HCT116 (cell line): Measurements from ENCODE around the gene AEBP2. TPM values are rescaled to one million over a fixed set of nuclear protein-coding genes. Genes with fewer than 3 reads are reported as not detected.

Experiments used
- ATAC-seq: fragments of 200-7000 bp; cut with Tn5 transposase; 2 replicates; pipeline ENCODE4 v1.9.1; 2020; ENCODE audit warnings: mild to moderate bottlenecking, moderate library complexity
- BruUV-seq: library from RNA; stranded (reverse); fragments of 400-500 nt; replicated peaks from 2 replicates; lab custom pipeline; 2021; lab: Mats Ljungman, UMichigan
- CTCF ChIA-PET: fragments of 300-600 bp; sonication (Branson Sonifier 250); formaldehyde crosslinking; loops from one replicate; lab custom pipeline; 2021; ENCODE audit warnings: antibody characterized with exemption; lab: Charles Lee
- POLR2A ChIA-PET: fragments of 300-600, 350-600 bp; sonication (Branson Sonifier 250); formaldehyde crosslinking; loops from one replicate; lab custom pipeline; 2021; ENCODE audit warnings: antibody characterized with exemption; lab: Charles Lee
- RAD21 ChIA-PET, 2 experiments: fragments of 300-600 bp; sonication (Branson Sonifier 250); formaldehyde crosslinking; loops; one replicate each; lab custom pipeline; 2023; ENCODE audit warnings: low total read pairs in 2 of 2; ENCODE audit not compliant: uncharacterized antibody in 2 of 2, unreplicated experiment in 2 of 2, low non-redundant PET in 1 of 2; lab: Charles Lee
- DNase-seq: peaks from one replicate; pipeline ENCODE4 v3.0.0-alpha.2; 2010; ENCODE audit warnings: low read depth, low spot score
- H2AFZ ChIP-seq: fragments of 200-600 bp; shearing (Covaris generic), sonication (generic); 2 replicates; pipeline ENCODE4 v1.6.1; 2017; ENCODE audit warnings: low read depth, mixed run types, mixed read lengths, antibody characterized with exemption, low read length; ENCODE audit not compliant: poor library complexity, severe bottlenecking
- H3K27ac ChIP-seq: 2 replicates; pipeline ENCODE4 v1.5.1; 2012; ENCODE audit warnings: low read depth, low read length
- H3K27me3 ChIP-seq: fragments of 200-600 bp; sonication (generic); 2 replicates; pipeline ENCODE4 v1.6.1; 2016; ENCODE audit warnings: mixed run types, low read length, mixed read lengths; ENCODE audit not compliant: insufficient read depth
- H3K36me3 ChIP-seq, 2 experiments: fragments of 200-500 bp in 1 of 2; fragments of 200-600 bp in 1 of 2; sonication (Bioruptor generic) in 1 of 2; sonication (generic) in 1 of 2; 2 replicates each; pipeline versions ENCODE4 v1.5.1 to v1.6.1; 2014 to 2016; ENCODE audit warnings: low read length in 2 of 2, inconsistent platforms in 1 of 2, mixed read lengths in 1 of 2, mixed run types in 1 of 2; ENCODE audit not compliant: insufficient read depth in 2 of 2, control insufficient read depth in 1 of 2
- H3K4me1 ChIP-seq, 2 experiments: fragments of 200-600 bp in 1 of 2; sonication (generic) in 1 of 2; 2 replicates each; pipeline versions ENCODE4 v1.5.1 to v1.6.1; 2012 to 2017; ENCODE audit warnings: low read length in 2 of 2, inconsistent platforms in 1 of 2, mild to moderate bottlenecking in 1 of 2, mixed read lengths in 1 of 2, mixed run types in 1 of 2, moderate library complexity in 1 of 2; ENCODE audit not compliant: insufficient read depth in 2 of 2, control insufficient read depth in 1 of 2
- H3K4me2 ChIP-seq: fragments of 200-600 bp; sonication (generic); 2 replicates; pipeline ENCODE4 v1.6.1; 2017; ENCODE audit warnings: mixed run types, low read length, mixed read lengths
- H3K4me3 ChIP-seq, 2 experiments: fragments of 200-600 bp in 1 of 2; sonication (generic) in 1 of 2; replicated peaks in 1 of 2; 2 replicates each; pipeline ENCODE4 v1.5.1; 2011 to 2016; ENCODE audit warnings: low read length in 2 of 2, control low read depth in 1 of 2, low read depth in 1 of 2, mild to moderate bottlenecking in 1 of 2, mixed read lengths in 1 of 2, mixed run types in 1 of 2
- H3K79me2 ChIP-seq: fragments of 200-600 bp; sonication (generic); 2 replicates; pipeline ENCODE4 v1.6.1; 2017; ENCODE audit warnings: mild to moderate bottlenecking, mixed run types, low read length, moderate library complexity, mixed read lengths; ENCODE audit not compliant: insufficient read depth
- H3K9ac ChIP-seq: fragments of 200-600 bp; sonication (generic); 2 replicates; pipeline ENCODE4 v1.6.1; 2016; ENCODE audit warnings: low read length, mixed read lengths
- H3K9me2 ChIP-seq: fragments of 200-600 bp; sonication (generic), shearing (Covaris generic); 2 replicates; pipeline ENCODE4 v1.6.1; 2017; ENCODE audit warnings: mixed run types, mild to moderate bottlenecking, moderate library complexity; ENCODE audit not compliant: insufficient read depth
- H3K9me3 ChIP-seq, 2 experiments: fragments of 200-500 bp in 1 of 2; fragments of 200-600 bp in 1 of 2; sonication (Bioruptor generic) in 1 of 2; sonication (generic) in 1 of 2; 2 replicates each; pipeline ENCODE4 v1.6.1; 2014 to 2017; ENCODE audit warnings: low read length in 2 of 2, mixed read lengths in 2 of 2, inconsistent platforms in 1 of 2, low read depth in 1 of 2, mild to moderate bottlenecking in 1 of 2, mixed run types in 1 of 2, moderate library complexity in 1 of 2; ENCODE audit not compliant: control insufficient read depth in 1 of 2, insufficient read depth in 1 of 2
- H4K20me1 ChIP-seq: fragments of 200-600 bp; sonication (generic), shearing (Covaris generic); 2 replicates; pipeline ENCODE4 v1.6.1; 2017; ENCODE audit warnings: mixed run types, mild to moderate bottlenecking, moderate library complexity; ENCODE audit not compliant: insufficient read depth
- EZH2phosphoT487 ChIP-seq: fragments of 200-600 bp; IDR thresholded peaks from 2 replicates; pipeline ENCODE4 v1.6.1; 2018; ENCODE audit warnings: antibody characterized with exemption, borderline replicate concordance
- FOSL1 ChIP-seq: IDR thresholded peaks from 2 replicates; pipeline ENCODE4 v1.6.1; 2012; ENCODE audit warnings: low read depth
- JUND ChIP-seq: IDR thresholded peaks from 2 replicates; pipeline ENCODE4 v1.6.1; 2012
- SP1 ChIP-seq: IDR thresholded peaks from 2 replicates; pipeline ENCODE4 v1.6.1; 2012; ENCODE audit warnings: low read depth
- SRF ChIP-seq: IDR thresholded peaks from 2 replicates; pipeline ENCODE4 v1.6.1; 2012; ENCODE audit warnings: low read depth
- TCF7L2 ChIP-seq: IDR thresholded peaks from 2 replicates; pipeline ENCODE4 v1.7.0; 2011; ENCODE audit warnings: borderline replicate concordance, inconsistent platforms; ENCODE audit not compliant: insufficient read depth, insufficient read length; ENCODE audit errors: extremely low read depth
- YY1 ChIP-seq: IDR thresholded peaks from 2 replicates; pipeline ENCODE4 v1.6.1; 2011; ENCODE audit warnings: low read length, low read depth, moderate library complexity, mild to moderate bottlenecking; ENCODE audit not compliant: insufficient replicate concordance; ENCODE audit errors: extremely low read depth
- ZFX ChIP-seq: fragments of 450-650 bp; IDR thresholded peaks from 2 replicates; pipeline ENCODE4 v1.6.1; 2017
- intact Hi-C: fragments of 100-400 bp; cut with micrococcal nuclease; formaldehyde crosslinking; loops from 2 replicates; pipeline ENCODE4 v1.10.0; 2022
- total RNA-seq: library from RNA; stranded (reverse); gene quantifications from one replicate; pipeline ENCODE4 v1.2.1, GENCODE V29; 2021; ENCODE audit not compliant: unreplicated experiment
- TF ChIP-seq, protein P1 (sequence below): IDR thresholded peaks from 2 replicates; pipeline ENCODE4 v1.6.1; 2012
- TF ChIP-seq, protein P2 (sequence below): IDR thresholded peaks from 2 replicates; pipeline ENCODE4 v1.6.1; 2011; ENCODE audit warnings: mild to moderate bottlenecking, low read length, moderate library complexity; ENCODE audit not compliant: insufficient replicate concordance; ENCODE audit errors: extremely low read depth
- TF ChIP-seq, protein P3 (sequence below): IDR thresholded peaks from 2 replicates; pipeline ENCODE4 v1.6.1; 2012

AEBP2 gene
- total RNA-seq, 1 experiment from 2014 or later: 44.6 TPM

DNA sequence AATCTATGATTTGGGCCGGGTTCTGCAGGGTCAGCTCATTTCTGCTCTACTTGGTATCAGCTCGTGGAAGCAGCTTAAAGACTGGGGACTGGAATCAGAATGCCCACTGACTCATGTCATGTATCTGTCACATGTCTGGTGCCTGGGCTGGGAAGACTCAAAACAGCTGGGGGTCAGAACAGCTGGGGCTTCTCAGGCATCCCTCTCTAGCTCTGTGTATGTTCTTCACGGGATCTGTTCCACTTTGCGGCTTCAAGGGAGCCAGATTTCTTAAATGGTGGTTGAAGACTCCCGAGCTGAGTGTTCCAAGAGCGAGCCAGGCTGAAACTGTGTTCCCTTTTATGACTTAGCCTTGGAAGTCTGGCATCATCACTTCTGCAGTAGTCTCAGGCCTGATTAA is 11.9 kb downstream of the AEBP2 start:
- CTCF ChIA-PET: no interaction called here

More for the DNA sequence above, 11.9 kb downstream of the AEBP2 start:
- H3K27me3 ChIP-seq: no peaks in the 10 kb centered on the region
- DNase-seq (no peak), ATAC-seq (no peak)
- no peak for TF ChIP-seq SRF
- TF ChIP-seq TCF7L2: no peak
- no peak for TF ChIP-seq ZFX
- TF ChIP-seq, protein P1, sequence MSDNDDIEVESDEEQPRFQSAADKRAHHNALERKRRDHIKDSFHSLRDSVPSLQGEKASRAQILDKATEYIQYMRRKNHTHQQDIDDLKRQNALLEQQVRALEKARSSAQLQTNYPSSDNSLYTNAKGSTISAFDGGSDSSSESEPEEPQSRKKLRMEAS: no peak
- no peak for TF ChIP-seq FOSL1
- TF ChIP-seq YY1: no peak
- no peak for TF ChIP-seq SP1
- TF ChIP-seq, protein P2, sequence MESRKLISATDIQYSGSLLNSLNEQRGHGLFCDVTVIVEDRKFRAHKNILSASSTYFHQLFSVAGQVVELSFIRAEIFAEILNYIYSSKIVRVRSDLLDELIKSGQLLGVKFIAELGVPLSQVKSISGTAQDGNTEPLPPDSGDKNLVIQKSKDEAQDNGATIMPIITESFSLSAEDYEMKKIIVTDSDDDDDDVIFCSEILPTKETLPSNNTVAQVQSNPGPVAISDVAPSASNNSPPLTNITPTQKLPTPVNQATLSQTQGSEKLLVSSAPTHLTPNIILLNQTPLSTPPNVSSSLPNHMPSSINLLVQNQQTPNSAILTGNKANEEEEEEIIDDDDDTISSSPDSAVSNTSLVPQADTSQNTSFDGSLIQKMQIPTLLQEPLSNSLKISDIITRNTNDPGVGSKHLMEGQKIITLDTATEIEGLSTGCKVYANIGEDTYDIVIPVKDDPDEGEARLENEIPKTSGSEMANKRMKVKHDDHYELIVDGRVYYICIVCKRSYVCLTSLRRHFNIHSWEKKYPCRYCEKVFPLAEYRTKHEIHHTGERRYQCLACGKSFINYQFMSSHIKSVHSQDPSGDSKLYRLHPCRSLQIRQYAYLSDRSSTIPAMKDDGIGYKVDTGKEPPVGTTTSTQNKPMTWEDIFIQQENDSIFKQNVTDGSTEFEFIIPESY: no peak
- no peak for TF ChIP-seq EZH2phosphoT487
- TF ChIP-seq, protein P3, sequence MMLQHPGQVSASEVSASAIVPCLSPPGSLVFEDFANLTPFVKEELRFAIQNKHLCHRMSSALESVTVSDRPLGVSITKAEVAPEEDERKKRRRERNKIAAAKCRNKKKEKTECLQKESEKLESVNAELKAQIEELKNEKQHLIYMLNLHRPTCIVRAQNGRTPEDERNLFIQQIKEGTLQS: no peak
- no peak for TF ChIP-seq JUND
- H3K9me3 ChIP-seq: no peaks in the 10 kb centered on the region
- no peaks in the 10 kb centered on the region for H3K4me1 ChIP-seq
- H3K4me3 ChIP-seq: no peak overlapping the region
- H3K4me2 ChIP-seq: no peak overlapping the region
- H3K9me2 ChIP-seq: no peaks in the 10 kb centered on the region
- POLR2A ChIA-PET: no interaction called here
- intact Hi-C loops: no loop called here
- no TSS peak for BruUV-seq
- H2AFZ ChIP-seq: no peak overlapping the region
- no peaks in the 10 kb centered on the region for H3K36me3 ChIP-seq
- no peak overlapping the region for H3K9ac ChIP-seq
- RAD21 ChIA-PET: no interaction called here
- H4K20me1 ChIP-seq: peaks cover 24% of the 10 kb centered on the region; the same call in 1 of the 2 replicates
- H3K79me2 ChIP-seq: peaks cover 100% of the 10 kb centered on the region
- H3K27ac ChIP-seq: no peak overlapping the region
